Sigmoid colon (tissue), 7 donors: Measurements from ENCODE around the gene EFR3B. TPM values are rescaled to one million over a fixed set of nuclear protein-coding genes. Genes with fewer than 3 reads are reported as not detected.
"Not testable (repeated sequence)": the region's sequence is repeated elsewhere in the genome, so short reads cannot be mapped to it uniquely, and the experiment has no call there.

Experiments used
- DNase-seq: peaks from one replicate; pipeline ENCODE4 v3.0.0-alpha.2; 2019
- H3K27ac ChIP-seq, 4 donors: fragments of 200-600 bp; sonication (generic); one replicate each; pipeline ENCODE4 v1.5.1; 2016 to 2019; ENCODE audit warnings: mild to moderate bottlenecking in 1 of 4
- H3K27me3 ChIP-seq, 3 donors: fragments of 200-600 bp; sonication (generic); one replicate each; pipeline ENCODE4 v1.5.1; 2019; ENCODE audit warnings: mild to moderate bottlenecking in 1 of 3
- H3K36me3 ChIP-seq, 4 donors: fragments of 200-600 bp; sonication (generic); one replicate each; pipeline ENCODE4 v1.5.1; 2016 to 2019
- H3K4me1 ChIP-seq, 4 donors: fragments of 200-600 bp; sonication (generic); one replicate each; pipeline ENCODE4 v1.5.1; 2017 to 2019
- H3K4me3 ChIP-seq, 4 donors: fragments of 200-600 bp; sonication (generic); one replicate each; pipeline ENCODE4 v1.5.1; 2017 to 2019; ENCODE audit warnings: mild to moderate bottlenecking in 2 of 4, moderate library complexity in 1 of 4
- H3K9me3 ChIP-seq, 4 donors: fragments of 200-600 bp in 3 of 4; sonication (generic) in 3 of 4; one replicate each; pipeline versions ENCODE4 v1.5.1 to v1.6.1; 2013 to 2019
- EP300 ChIP-seq, 4 donors: sonication (generic); formaldehyde crosslinking; IDR thresholded peaks; one replicate each; pipeline ENCODE4 v1.6.1; 2017; ENCODE audit warnings: antibody characterized with exemption in 4 of 4
- POLR2A ChIP-seq, 2 donors: fragments of 450-650 bp; IDR thresholded peaks; one replicate each; pipeline ENCODE4 v1.6.1; 2016; ENCODE audit warnings: antibody characterized with exemption in 2 of 2, mild to moderate bottlenecking in 2 of 2, moderate library complexity in 2 of 2
- POLR2AphosphoS5 ChIP-seq, 4 donors: sonication (generic); formaldehyde crosslinking; IDR thresholded peaks; one replicate each; pipeline ENCODE4 v1.6.1; 2017; ENCODE audit warnings: antibody characterized with exemption in 4 of 4
- WGBS, 2 donors: extraction: QIAGEN DNeasy Blood & Tissue Kit; methylation state at CpG; one replicate each; pipeline ENCODE4 v1.1.7; 2013; 5-methylcytosine and 5-hydroxymethylcytosine counted together
- intact Hi-C: fragments of 100-400 bp; cut with DNase I; formaldehyde crosslinking; loops from one replicate; pipeline ENCODE4 v1.15.1; 2023
- polyA plus RNA-seq, 3 donors: library from polyadenylated mRNA; stranded (reverse); fragments of 200-250 nt; gene quantifications; one replicate each; pipeline ENCODE4 v1.2.3, GENCODE V29; 2013
- total RNA-seq, 4 donors: library from RNA; depleted of rRNA; stranded (reverse); fragments of >200 nt; gene quantifications; one replicate each; pipeline ENCODE4 v1.1.0, GENCODE V29; 2016
- TF ChIP-seq, protein P1 (sequence below), 4 experiments: fragments of 450-650 bp in 3 of 4; fragments of 200-600 bp in 1 of 4; IDR thresholded peaks; one replicate each; pipeline ENCODE4 v1.5.1; 2016 to 2019; ENCODE audit warnings: antibody characterized with exemption in 4 of 4, mild to moderate bottlenecking in 3 of 4, moderate library complexity in 2 of 4
- donor health status: healthy with polysubstance abuse.
- donor health status: Bipolar disorder and iron deficiency.
- donor health status: healthy.

Gene EFR3B
- total and polyA plus RNA-seq, 7 donors, result under 0.01 to 1.9 (median 0.50) TPM

DNA sequence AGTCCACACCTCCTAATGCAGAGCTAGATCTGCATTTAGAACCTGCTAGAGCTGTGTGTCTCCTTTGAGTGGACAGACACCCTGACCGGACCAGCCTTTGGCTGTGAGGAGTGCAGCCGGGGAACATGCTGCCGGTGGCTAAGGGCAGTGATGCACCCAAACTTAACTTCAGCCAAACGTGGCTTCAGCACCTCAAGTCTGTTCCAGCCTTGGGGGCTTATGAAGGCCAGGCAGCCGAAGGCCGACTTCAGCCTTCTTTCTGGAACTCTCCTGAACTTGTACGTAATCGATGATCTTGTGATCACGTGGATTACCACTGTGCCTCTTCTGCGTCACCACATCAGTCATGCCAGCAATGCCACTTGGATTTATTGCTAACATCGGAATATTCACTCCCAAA lies 77.4 kb downstream of the EFR3B start:
- Histone ChIP-seq H3K4me3 (no peak overlapping the region), H3K9me3 (no peaks in the 10 kb centered on the region), H3K27me3 (no peaks in the 10 kb centered on the region), H3K36me3 (no peaks in the 10 kb centered on the region), H3K27ac (no peak overlapping the region), H3K4me1 (peaks cover 0 to 6% (median 2%) of the 10 kb centered on the region in 4 donors)
- DNase-seq, result no peak
- WGBS, 2 donors, result 92 to 93% methylated on average over 11 of the region's 11 CpGs
- intact Hi-C loops, result no loop called here
- TF ChIP-seq POLR2AphosphoS5 (IDR thresholded peaks at IDR 0.05) (no peak), POLR2A (IDR thresholded peaks at IDR 0.05) (no peak), EP300 (IDR thresholded peaks at IDR 0.05) (no peak)
- TF ChIP-seq, protein P1, sequence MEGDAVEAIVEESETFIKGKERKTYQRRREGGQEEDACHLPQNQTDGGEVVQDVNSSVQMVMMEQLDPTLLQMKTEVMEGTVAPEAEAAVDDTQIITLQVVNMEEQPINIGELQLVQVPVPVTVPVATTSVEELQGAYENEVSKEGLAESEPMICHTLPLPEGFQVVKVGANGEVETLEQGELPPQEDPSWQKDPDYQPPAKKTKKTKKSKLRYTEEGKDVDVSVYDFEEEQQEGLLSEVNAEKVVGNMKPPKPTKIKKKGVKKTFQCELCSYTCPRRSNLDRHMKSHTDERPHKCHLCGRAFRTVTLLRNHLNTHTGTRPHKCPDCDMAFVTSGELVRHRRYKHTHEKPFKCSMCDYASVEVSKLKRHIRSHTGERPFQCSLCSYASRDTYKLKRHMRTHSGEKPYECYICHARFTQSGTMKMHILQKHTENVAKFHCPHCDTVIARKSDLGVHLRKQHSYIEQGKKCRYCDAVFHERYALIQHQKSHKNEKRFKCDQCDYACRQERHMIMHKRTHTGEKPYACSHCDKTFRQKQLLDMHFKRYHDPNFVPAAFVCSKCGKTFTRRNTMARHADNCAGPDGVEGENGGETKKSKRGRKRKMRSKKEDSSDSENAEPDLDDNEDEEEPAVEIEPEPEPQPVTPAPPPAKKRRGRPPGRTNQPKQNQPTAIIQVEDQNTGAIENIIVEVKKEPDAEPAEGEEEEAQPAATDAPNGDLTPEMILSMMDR (IDR thresholded peaks at IDR 0.05), result no peak

DNA sequence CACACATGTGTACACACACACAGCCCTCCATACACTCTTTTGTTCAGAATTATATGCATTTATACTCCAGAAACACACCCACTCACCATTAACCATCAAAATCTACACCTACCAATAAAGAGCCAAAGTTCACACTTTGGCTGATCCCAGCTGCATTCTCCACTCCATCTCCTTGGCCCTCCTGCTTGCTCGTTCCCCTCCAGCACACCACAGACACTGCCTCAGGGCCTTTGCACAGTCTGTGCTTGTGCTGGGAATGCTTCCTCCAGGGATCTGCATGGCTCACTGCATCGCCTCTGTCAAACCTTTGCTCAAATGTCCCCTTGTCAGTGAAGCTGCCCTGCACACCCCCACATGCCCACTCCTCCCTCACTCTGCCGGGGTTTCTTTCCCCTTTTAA lies 80.5 kb downstream of the EFR3B start:
- TF ChIP-seq, protein P1 (IDR thresholded peaks at IDR 0.05), result no peak
- TF ChIP-seq POLR2A (IDR thresholded peaks at IDR 0.05) (no peak), EP300 (IDR thresholded peaks at IDR 0.05) (no peak), POLR2AphosphoS5 (IDR thresholded peaks at IDR 0.05) (no peak)
- H3K27ac ChIP-seq, result no peak overlapping the region
- intact Hi-C loops, result no loop called here
- no peaks in the 10 kb centered on the region for H3K9me3 ChIP-seq
- H3K36me3 ChIP-seq, result no peaks in the 10 kb centered on the region
- no peak for DNase-seq
- H3K27me3 ChIP-seq, result no peaks in the 10 kb centered on the region
- WGBS, 2 donors, result 95 to 96% methylated on average over 3 of the region's 3 CpGs
- no peaks in the 10 kb centered on the region for H3K4me1 ChIP-seq
- H3K4me3 ChIP-seq, result no peak overlapping the region

DNA sequence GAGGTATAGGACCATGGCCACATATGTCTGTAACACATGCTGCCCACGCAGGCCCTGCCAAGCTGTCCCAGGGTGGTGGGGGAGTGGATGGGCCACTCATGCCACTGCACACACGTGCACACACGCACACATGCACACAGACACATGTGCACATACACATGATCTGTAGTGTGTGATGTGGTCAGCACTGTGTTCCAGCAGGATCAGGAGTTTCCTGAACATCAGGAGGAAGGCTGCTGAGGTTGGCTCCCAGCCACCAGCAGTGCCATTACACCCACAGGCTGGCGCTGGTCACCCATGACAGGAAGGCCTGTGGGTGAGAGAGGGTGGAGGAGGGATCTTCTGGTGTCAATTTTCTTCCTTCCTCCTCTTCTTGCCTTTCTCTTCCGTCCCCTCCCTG lies 81.8 kb downstream of the EFR3B start:
- Histone ChIP-seq H3K4me1 (peaks cover 0 to 4% (median 0%) of the 10 kb centered on the region in 4 donors), H3K36me3 (no peaks in the 10 kb centered on the region), H3K4me3 (no peak overlapping the region), H3K9me3 (no peaks in the 10 kb centered on the region), H3K27me3 (no peaks in the 10 kb centered on the region), H3K27ac (no peak overlapping the region)
- intact Hi-C loops, result no loop called here
- 75 to 85% methylated on average over 5 of the region's 5 CpGs for WGBS, 2 donors
- DNase-seq, result no peak
- TF ChIP-seq, protein P1 (IDR thresholded peaks at IDR 0.05), result no peak
- no peak for TF ChIP-seq POLR2A (IDR thresholded peaks at IDR 0.05)
- TF ChIP-seq POLR2AphosphoS5 (IDR thresholded peaks at IDR 0.05), result no peak
- TF ChIP-seq EP300 (IDR thresholded peaks at IDR 0.05), result no peak

DNA sequence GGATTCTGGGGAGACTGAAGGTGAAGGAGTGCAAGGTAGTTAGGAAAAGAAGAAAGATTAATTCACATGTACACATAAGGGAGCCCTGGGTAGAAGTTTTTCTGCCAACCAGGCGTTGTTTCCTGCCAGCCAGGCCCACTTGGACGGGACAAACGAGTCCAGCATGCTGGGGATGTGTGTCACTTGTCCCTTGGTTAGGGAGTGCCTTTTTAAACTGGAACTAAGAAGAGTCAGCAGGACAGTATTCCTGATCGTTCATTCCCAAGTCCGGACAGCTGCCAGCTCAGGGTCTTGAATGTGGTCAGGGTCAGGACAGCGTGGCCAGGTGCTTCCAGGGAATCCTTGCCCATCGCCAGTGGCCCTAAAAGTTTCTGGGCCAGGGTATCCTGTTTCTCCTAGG lies 83.3 kb downstream of the EFR3B start:
- DNase-seq, result no peak
- no peak overlapping the region for H3K4me3 ChIP-seq
- no peak for TF ChIP-seq EP300 (IDR thresholded peaks at IDR 0.05)
- TF ChIP-seq, protein P1 (IDR thresholded peaks at IDR 0.05), result no peak
- TF ChIP-seq POLR2A (IDR thresholded peaks at IDR 0.05), result no peak
- TF ChIP-seq POLR2AphosphoS5 (IDR thresholded peaks at IDR 0.05), result no peak
- no peaks in the 10 kb centered on the region for H3K27me3 ChIP-seq
- H3K9me3 ChIP-seq, result no peaks in the 10 kb centered on the region
- intact Hi-C loops, result loop anchor here (5.0 kb wide), 1 partner anchor 83 kb away; the partner anchor contains the start of gene EFR3B
- no peak overlapping the region for H3K27ac ChIP-seq
- H3K36me3 ChIP-seq, result no peaks in the 10 kb centered on the region
- 86 to 90% methylated on average over 7 of the region's 7 CpGs for WGBS, 2 donors
- peaks cover 0 to 4% (median 1%) of the 10 kb centered on the region in 4 donors for H3K4me1 ChIP-seq

DNA sequence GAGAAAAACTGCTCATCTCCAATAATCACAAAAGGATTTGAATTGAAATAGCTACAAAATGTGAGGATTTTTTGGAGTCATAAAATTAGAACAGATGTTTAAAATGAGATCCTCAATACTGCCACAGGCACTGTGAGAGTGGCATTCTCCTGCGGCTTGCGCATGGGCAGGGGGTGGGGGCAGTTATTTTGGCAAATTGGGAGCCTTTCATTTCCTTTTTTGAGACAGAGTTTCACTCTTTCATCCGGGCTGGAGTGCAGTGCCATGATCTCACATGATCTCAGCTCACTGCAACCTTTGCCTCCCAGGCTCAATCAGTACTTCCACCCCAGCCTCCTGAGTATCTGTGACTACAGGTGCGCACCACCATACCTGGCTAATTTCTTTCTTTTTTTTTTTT lies 84.1 kb downstream of the EFR3B start:
- intact Hi-C loops, result loop anchor here (5.0 kb wide), 1 partner anchor 84 kb away; the partner anchor contains the start of gene EFR3B
- H3K4me1 ChIP-seq, result peaks cover 0 to 4% (median 1%) of the 10 kb centered on the region in 4 donors
- no peak for DNase-seq
- H3K4me3 ChIP-seq, result no peak overlapping the region
- no peaks in the 10 kb centered on the region for H3K9me3 ChIP-seq
- 82 to 84% methylated on average over 4 of the region's 4 CpGs for WGBS, 2 donors
- H3K27ac ChIP-seq, result no peak overlapping the region
- H3K36me3 ChIP-seq, result no peaks in the 10 kb centered on the region
- no peaks in the 10 kb centered on the region for H3K27me3 ChIP-seq
- TF ChIP-seq EP300 (IDR thresholded peaks at IDR 0.05), result no peak
- no peak for TF ChIP-seq POLR2AphosphoS5 (IDR thresholded peaks at IDR 0.05)
- no peak for TF ChIP-seq POLR2A (IDR thresholded peaks at IDR 0.05)
- TF ChIP-seq, protein P1 (IDR thresholded peaks at IDR 0.05), result no peak

DNA sequence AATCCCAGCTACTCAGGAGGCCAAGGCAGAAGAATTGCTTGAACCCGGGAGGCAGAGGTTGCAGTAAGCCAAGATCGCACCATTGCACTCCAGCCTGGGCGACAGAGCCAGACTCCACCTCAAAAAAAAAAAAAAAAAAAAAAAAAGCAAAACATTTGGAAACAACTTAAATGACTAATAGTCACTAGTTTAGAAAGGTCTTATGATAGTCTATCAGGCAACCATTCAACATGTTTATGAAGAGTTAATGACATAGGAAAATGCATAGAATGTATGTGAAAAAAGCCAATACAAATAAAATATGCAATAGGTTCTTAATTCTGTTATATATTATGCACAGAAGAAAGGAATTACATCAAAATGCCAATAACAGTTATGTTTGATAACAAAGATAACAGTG lies 85.2 kb downstream of the EFR3B start:
- intact Hi-C loops, result loop anchor here (5.0 kb wide), 1 partner anchor 85 kb away; the partner anchor contains the start of gene EFR3B
- peaks cover 0 to 10% (median 4%) of the 10 kb centered on the region in 3 donors for H3K27me3 ChIP-seq
- H3K9me3 ChIP-seq, H3K4me1 ChIP-seq, H3K4me3 ChIP-seq, DNase-seq, H3K27ac ChIP-seq, H3K36me3 ChIP-seq: not testable (repeated sequence)
- WGBS, 2 donors, result 96 to 98% methylated on average over 3 of the region's 3 CpGs
